ENCODE data around the gene MYMK. TPM values are rescaled to one million over a fixed set of nuclear protein-coding genes. Genes with fewer than 3 reads are reported as not detected.

Gene MYMK
- total and polyA plus RNA-seq, 2 of the 4 experiments (the other 2 are of a cell fraction), result not detected

DNA sequence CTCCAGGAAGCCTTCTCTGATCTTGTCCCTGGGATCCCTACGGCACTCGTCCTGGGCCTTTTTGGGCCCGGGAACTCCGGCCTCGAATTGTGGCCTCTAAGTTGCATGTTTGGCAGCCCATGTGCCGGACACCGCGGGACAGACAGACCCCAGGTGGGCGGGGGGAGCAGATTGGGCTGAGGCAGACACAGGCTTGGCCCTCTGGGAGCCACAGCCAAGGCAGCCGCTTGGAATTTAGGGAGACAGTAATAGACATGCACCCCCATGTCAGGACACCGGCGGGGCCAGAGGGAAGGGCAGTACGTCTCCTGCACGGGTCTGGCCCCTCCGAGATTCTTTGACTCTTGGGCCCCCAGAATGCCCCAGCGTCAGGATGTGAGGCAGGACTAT lies 45.9 kb upstream of the MYMK start:
- H2AK9ac ChIP-seq (replicated peaks; ENCODE audit: low read depth, low read length, poor library complexity), result no peak overlapping the region
- H4K91ac ChIP-seq (ENCODE audit: insufficient read depth, low read depth, low read length), result no peak overlapping the region
- in situ Hi-C loops (cut with MboI; ENCODE audit: low sequenced_read_pairs) (no loop called here), intact Hi-C loops (cut with micrococcal nuclease) (no loop called here), dilution Hi-C loops (cut with HindIII; ENCODE audit: low sequenced_read_pairs, unreplicated experiment) (no loop called here)
- no peaks in the 10 kb centered on the region for H3K79me1 ChIP-seq (ENCODE audit: low read depth in 1 of 2, low read length in 2 of 2)
- ChIA-PET POLR2A (ENCODE audit: unreplicated experiment) (no interaction called here), CTCF (no interaction called here)
- no peaks in the 10 kb centered on the region for H3K9me1 ChIP-seq (ENCODE audit: insufficient read depth, low read length)
- no peak overlapping the region for H3K18ac ChIP-seq (ENCODE audit: low read depth, low read length)
- no peak overlapping the region for H4K8ac ChIP-seq (ENCODE audit: low read depth in 2 of 2, low read length in 2 of 2)
- no TSS peak for BruUV-seq (replicated peaks)
- no peak overlapping the region for H2AFZ ChIP-seq (replicated peaks; ENCODE audit: low read length, poor library complexity)
- H3K14ac ChIP-seq (replicated peaks; ENCODE audit: low read depth, low read length), result no peak overlapping the region
- H3K9me3 ChIP-seq (ENCODE audit: control insufficient read depth, insufficient read depth, low read length), result no peaks in the 10 kb centered on the region
- no peak overlapping the region for H3K4me3 ChIP-seq (ENCODE audit: insufficient read depth, low read depth, low read length)
- H3K23ac ChIP-seq (ENCODE audit: low read depth, low read length), result no peak overlapping the region
- no peak overlapping the region for H3K4ac ChIP-seq (ENCODE audit: low read depth, low read length)
- no peak overlapping the region for H4K5ac ChIP-seq (ENCODE audit: low read depth, low read length)
- no peak overlapping the region for H3K9ac ChIP-seq (ENCODE audit: low read depth, low read length)
- no peak overlapping the region for H2BK20ac ChIP-seq (ENCODE audit: low read depth, low read length)
- H2BK15ac ChIP-seq (ENCODE audit: low read depth, low read length), result no peak overlapping the region
- no peak overlapping the region for H2BK5ac ChIP-seq (ENCODE audit: low read depth, low read length, poor library complexity, severe bottlenecking)
- no peak overlapping the region for H2AK5ac ChIP-seq (ENCODE audit: low read depth, low read length)
- ATAC-seq (ENCODE audit: low read depth) (no peak), DNase-seq (no peak)
- no peaks in the 10 kb centered on the region for H3K36me3 ChIP-seq (ENCODE audit: control insufficient read depth, insufficient read depth, low read length)
- H3K27ac ChIP-seq (ENCODE audit: insufficient read depth, low read length), result no peak overlapping the region
- H3K4me1 ChIP-seq (ENCODE audit: control insufficient read depth, insufficient read depth, low read length), result no peaks in the 10 kb centered on the region
- TF ChIP-seq RCOR1 (IDR thresholded peaks at IDR 0.05; ENCODE audit: insufficient replicate concordance, low read length), result no peak
- no peak for TF ChIP-seq ELK1 (IDR thresholded peaks at IDR 0.05; ENCODE audit: borderline replicate concordance, low read depth, low read length)
- no peak for TF ChIP-seq MAFK (IDR thresholded peaks at IDR 0.05; ENCODE audit: low read depth, low read length)
- TF ChIP-seq POLR2A (IDR thresholded peaks at IDR 0.05; ENCODE audit: low read depth, low read length), result no peak
- no peak for TF ChIP-seq FOS (IDR thresholded peaks at IDR 0.05; ENCODE audit: low read depth, low read length)
- TF ChIP-seq BHLHE40 (IDR thresholded peaks at IDR 0.05; ENCODE audit: low read depth, low read length), result no peak
- TF ChIP-seq NFE2L2 (IDR thresholded peaks at IDR 0.05; ENCODE audit: low read depth, low read length), result no peak
- TF ChIP-seq, protein P1, sequence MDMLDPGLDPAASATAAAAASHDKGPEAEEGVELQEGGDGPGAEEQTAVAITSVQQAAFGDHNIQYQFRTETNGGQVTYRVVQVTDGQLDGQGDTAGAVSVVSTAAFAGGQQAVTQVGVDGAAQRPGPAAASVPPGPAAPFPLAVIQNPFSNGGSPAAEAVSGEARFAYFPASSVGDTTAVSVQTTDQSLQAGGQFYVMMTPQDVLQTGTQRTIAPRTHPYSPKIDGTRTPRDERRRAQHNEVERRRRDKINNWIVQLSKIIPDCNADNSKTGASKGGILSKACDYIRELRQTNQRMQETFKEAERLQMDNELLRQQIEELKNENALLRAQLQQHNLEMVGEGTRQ (IDR thresholded peaks at IDR 0.05; ENCODE audit: low read depth, low read length), result no peak
- H2BK120ac ChIP-seq (ENCODE audit: low read depth, low read length), result no peak overlapping the region
- 46% methylated on average over 10 of the region's 16 CpGs; no CpG with 5 or more reads in 1 of the 2 experiments for WGBS, 2 experiments (ENCODE audit: extremely low coverage in 2 of 2, insufficient read length in 1 of 2)
- H4K20me1 ChIP-seq (ENCODE audit: insufficient read depth, low read length), result no peaks in the 10 kb centered on the region
- no peak overlapping the region for H3K4me2 ChIP-seq (ENCODE audit: low read depth, low read length)
- peaks cover 42% of the 10 kb centered on the region for H3K27me3 ChIP-seq (ENCODE audit: control insufficient read depth, insufficient read depth, low read length)
- H3K56ac ChIP-seq (ENCODE audit: extremely low read depth, insufficient read depth, low read length), result no peak overlapping the region
